HEK293 (cell line): ENCODE data around the gene PPP1R18.

Source experiments
- EGR2 ChIP-seq: fragments of 450-650 bp; formaldehyde crosslinking; IDR thresholded peaks from 2 replicates; pipeline ENCODE4 v1.5.1; 2016; ENCODE audit warnings: low read depth, missing biosample characterization, missing genetic modification characterization
- KLF10 ChIP-seq: fragments of 450-650 bp; IDR thresholded peaks from 2 replicates; pipeline ENCODE4 v1.5.1; 2018; ENCODE audit warnings: missing biosample characterization, mild to moderate bottlenecking, missing genetic modification characterization
- KLF7 ChIP-seq: fragments of 450-650 bp; formaldehyde crosslinking; IDR thresholded peaks from 2 replicates; pipeline ENCODE4 v1.5.1; 2016; ENCODE audit warnings: missing biosample characterization, missing genetic modification characterization, borderline replicate concordance
- OSR2 ChIP-seq: fragments of 450-650 bp; formaldehyde crosslinking; IDR thresholded peaks from 2 replicates; pipeline ENCODE4 v1.5.1; 2016; ENCODE audit warnings: missing biosample characterization, missing genetic modification characterization
- PATZ1 ChIP-seq: fragments of 450-650 bp; formaldehyde crosslinking; IDR thresholded peaks from 2 replicates; pipeline ENCODE4 v1.5.1; 2016; ENCODE audit warnings: missing biosample characterization, missing genetic modification characterization
- PRDM2 ChIP-seq: fragments of 450-650 bp; formaldehyde crosslinking; IDR thresholded peaks from 2 replicates; pipeline ENCODE4 v1.5.1; 2016; ENCODE audit warnings: missing biosample characterization, missing genetic modification characterization, borderline replicate concordance
- PRDM4 ChIP-seq: fragments of 450-650 bp; formaldehyde crosslinking; IDR thresholded peaks from 2 replicates; pipeline ENCODE4 v1.5.1; 2017; ENCODE audit warnings: missing biosample characterization, missing genetic modification characterization
- RBAK ChIP-seq: fragments of 450-650 bp; formaldehyde crosslinking; IDR thresholded peaks from 2 replicates; pipeline ENCODE4 v1.5.1; 2016; ENCODE audit warnings: missing biosample characterization, missing genetic modification characterization
- SP2 ChIP-seq: fragments of 450-650 bp; formaldehyde crosslinking; IDR thresholded peaks from 2 replicates; pipeline ENCODE4 v1.5.1; 2016; ENCODE audit warnings: missing biosample characterization, missing genetic modification characterization
- ZBTB1 ChIP-seq: fragments of 450-650 bp; formaldehyde crosslinking; IDR thresholded peaks from 2 replicates; pipeline ENCODE4 v1.5.1; 2016; ENCODE audit warnings: missing biosample characterization, missing genetic modification characterization
- ZBTB48 ChIP-seq: fragments of 450-650 bp; formaldehyde crosslinking; IDR thresholded peaks from 2 replicates; pipeline ENCODE4 v1.5.1; 2016; ENCODE audit warnings: missing biosample characterization, missing genetic modification characterization
- ZBTB8A ChIP-seq: fragments of 450-650 bp; formaldehyde crosslinking; IDR thresholded peaks from 2 replicates; pipeline ENCODE4 v1.5.1; 2016; ENCODE audit warnings: missing biosample characterization, missing genetic modification characterization
- ZFP37 ChIP-seq: fragments of 450-650 bp; formaldehyde crosslinking; IDR thresholded peaks from 2 replicates; pipeline ENCODE4 v1.5.1; 2016; ENCODE audit warnings: missing biosample characterization, missing genetic modification characterization
- ZNF184 ChIP-seq: fragments of 450-650 bp; IDR thresholded peaks from 2 replicates; pipeline ENCODE4 v1.5.1; 2018; ENCODE audit warnings: missing biosample characterization, mild to moderate bottlenecking, missing genetic modification characterization
- ZNF202 ChIP-seq: fragments of 450-650 bp; formaldehyde crosslinking; IDR thresholded peaks from 2 replicates; pipeline ENCODE4 v1.5.1; 2016; ENCODE audit warnings: missing biosample characterization, missing genetic modification characterization, borderline replicate concordance
- ZNF223 ChIP-seq: fragments of 450-650 bp; formaldehyde crosslinking; IDR thresholded peaks from 2 replicates; pipeline ENCODE4 v1.5.1; 2016; ENCODE audit warnings: missing biosample characterization, missing genetic modification characterization
- ZNF24 ChIP-seq: fragments of 450-650 bp; formaldehyde crosslinking; IDR thresholded peaks from 2 replicates; pipeline ENCODE4 v1.5.1; 2016; ENCODE audit warnings: missing biosample characterization, missing genetic modification characterization
- ZNF280C ChIP-seq: fragments of 450-650 bp; formaldehyde crosslinking; IDR thresholded peaks from 2 replicates; pipeline ENCODE4 v1.5.1; 2016; ENCODE audit warnings: missing biosample characterization, missing genetic modification characterization
- ZNF423 ChIP-seq: fragments of 450-650 bp; formaldehyde crosslinking; IDR thresholded peaks from 2 replicates; pipeline ENCODE4 v1.5.1; 2016; ENCODE audit warnings: missing biosample characterization, missing genetic modification characterization
- ZNF521 ChIP-seq: fragments of 450-650 bp; formaldehyde crosslinking; IDR thresholded peaks from 2 replicates; pipeline ENCODE4 v1.5.1; 2017; ENCODE audit warnings: missing biosample characterization, mild to moderate bottlenecking, missing genetic modification characterization
- ZNF621 ChIP-seq: fragments of 450-650 bp; formaldehyde crosslinking; IDR thresholded peaks from 2 replicates; pipeline ENCODE4 v1.5.1; 2017; ENCODE audit warnings: missing biosample characterization, missing genetic modification characterization
- ZNF626 ChIP-seq: fragments of 450-650 bp; sonication (Bioruptor Pico); formaldehyde crosslinking; IDR thresholded peaks from 2 replicates; pipeline ENCODE4 v1.5.1; 2018; ENCODE audit warnings: missing biosample characterization, missing genetic modification characterization, inconsistent platforms
- ZNF692 ChIP-seq: fragments of 450-650 bp; formaldehyde crosslinking; IDR thresholded peaks from 2 replicates; pipeline ENCODE4 v1.5.1; 2016; ENCODE audit warnings: missing biosample characterization, missing genetic modification characterization
- ZNF776 ChIP-seq: fragments of 450-650 bp; formaldehyde crosslinking; IDR thresholded peaks from 2 replicates; pipeline ENCODE4 v1.5.0; 2017; ENCODE audit warnings: missing biosample characterization, missing genetic modification characterization, borderline replicate concordance
- ZNF785 ChIP-seq: fragments of 450-650 bp; formaldehyde crosslinking; IDR thresholded peaks from 2 replicates; pipeline ENCODE4 v1.5.1; 2016; ENCODE audit warnings: missing biosample characterization, missing genetic modification characterization
- ZSCAN16 ChIP-seq: fragments of 450-650 bp; formaldehyde crosslinking; IDR thresholded peaks from 2 replicates; pipeline ENCODE4 v1.5.1; 2016; ENCODE audit warnings: missing biosample characterization, missing genetic modification characterization

The PPP1R18 gene

GRCh38 chr6:30626484-30627366 lies 59.7 kb downstream of the PPP1R18 start, which contains the start of gene ATAT1 (continued):
- TF ChIP-seq PATZ1 = peak; percentile 96
- TF ChIP-seq PRDM4 (tag by site-specific recombination) = no peak
- peak; percentile 96 for TF ChIP-seq ZNF692 (tag by site-specific recombination)
- no peak for TF ChIP-seq ZNF785 (tag by site-specific recombination)
- TF ChIP-seq EGR2 (tag by site-specific recombination) = no peak
- TF ChIP-seq ZNF423 = no peak
- TF ChIP-seq ZBTB1 (tag by site-specific recombination) = no peak
- TF ChIP-seq ZNF626 = no peak
- TF ChIP-seq SP2 (tag by site-specific recombination) = peak; percentile 88
- no peak for TF ChIP-seq ZSCAN16 (tag by site-specific recombination)
- 0 out of 2 replicates have a peak, but pooled peaks have one; percentile 17 for TF ChIP-seq KLF7 (tag by site-specific recombination)
- TF ChIP-seq OSR2 (tag by site-specific recombination) = no peak
- TF ChIP-seq ZBTB48 (tag by site-specific recombination) = no peak; the same call in 1 of the 2 replicates
- no peak for TF ChIP-seq ZNF202 (tag by site-specific recombination)
- no peak for TF ChIP-seq ZNF776 (tag by site-specific recombination)
- no peak for TF ChIP-seq ZNF621 (tag by site-specific recombination)
- no peak for TF ChIP-seq ZNF223 (tag by site-specific recombination)
- peak; percentile 37 for TF ChIP-seq ZBTB8A (tag by site-specific recombination)
- no peak for TF ChIP-seq ZNF184 (tag by site-specific recombination)
- TF ChIP-seq KLF10 (tag by site-specific recombination) = no peak
- TF ChIP-seq ZNF280C (tag by site-specific recombination) = no peak
- TF ChIP-seq ZNF521 (tag by site-specific recombination) = no peak
- no peak for TF ChIP-seq PRDM2 (tag by site-specific recombination)
- TF ChIP-seq RBAK (tag by site-specific recombination) = no peak
- TF ChIP-seq ZNF24 (tag by site-specific recombination) = no peak; the same call in 1 of the 2 replicates
- peak; percentile 73 for TF ChIP-seq ZFP37 (tag by site-specific recombination)
